ENCODE measurements around the gene LAPTM5. TPM values are rescaled to one million over a fixed set of nuclear protein-coding genes. Genes with fewer than 3 reads are reported as not detected.

LAPTM5 gene
- total RNA-seq, 2 donors from 2014 or later = 14.9 to 39.1 TPM

DNA sequence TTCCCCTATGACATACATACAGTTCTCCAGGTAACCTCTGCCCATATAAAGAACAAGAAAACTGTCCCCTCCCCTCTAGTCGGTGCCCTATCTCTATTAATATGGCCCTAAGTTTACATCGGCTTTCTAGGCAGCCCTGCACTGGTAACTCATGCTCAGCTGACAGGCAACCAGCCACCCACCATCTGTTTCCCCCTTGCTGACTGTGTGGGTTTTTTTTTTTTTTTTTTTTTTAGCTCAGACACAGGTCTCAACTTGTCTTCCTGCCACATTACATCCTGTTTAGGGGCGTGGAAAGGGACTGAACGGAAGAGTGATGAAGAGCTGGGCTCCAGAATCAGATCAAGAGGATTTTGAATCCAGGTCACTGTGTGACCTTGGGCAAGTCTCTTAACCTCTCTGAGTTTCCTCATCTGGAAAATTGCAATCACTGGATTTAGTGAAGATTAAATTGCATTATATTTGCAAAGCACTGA, 14.0 kb downstream of the LAPTM5 start:
- H3K4me3 ChIP-seq = no peak overlapping the region
- H3K27ac ChIP-seq = no peak overlapping the region
- H3K36me3 ChIP-seq = no peaks in the 10 kb centered on the region
- no peaks in the 10 kb centered on the region for H3K9me3 ChIP-seq
- no peak for TF ChIP-seq POLR2A (IDR thresholded peaks at IDR 0.05)
- TF ChIP-seq, protein P1, sequence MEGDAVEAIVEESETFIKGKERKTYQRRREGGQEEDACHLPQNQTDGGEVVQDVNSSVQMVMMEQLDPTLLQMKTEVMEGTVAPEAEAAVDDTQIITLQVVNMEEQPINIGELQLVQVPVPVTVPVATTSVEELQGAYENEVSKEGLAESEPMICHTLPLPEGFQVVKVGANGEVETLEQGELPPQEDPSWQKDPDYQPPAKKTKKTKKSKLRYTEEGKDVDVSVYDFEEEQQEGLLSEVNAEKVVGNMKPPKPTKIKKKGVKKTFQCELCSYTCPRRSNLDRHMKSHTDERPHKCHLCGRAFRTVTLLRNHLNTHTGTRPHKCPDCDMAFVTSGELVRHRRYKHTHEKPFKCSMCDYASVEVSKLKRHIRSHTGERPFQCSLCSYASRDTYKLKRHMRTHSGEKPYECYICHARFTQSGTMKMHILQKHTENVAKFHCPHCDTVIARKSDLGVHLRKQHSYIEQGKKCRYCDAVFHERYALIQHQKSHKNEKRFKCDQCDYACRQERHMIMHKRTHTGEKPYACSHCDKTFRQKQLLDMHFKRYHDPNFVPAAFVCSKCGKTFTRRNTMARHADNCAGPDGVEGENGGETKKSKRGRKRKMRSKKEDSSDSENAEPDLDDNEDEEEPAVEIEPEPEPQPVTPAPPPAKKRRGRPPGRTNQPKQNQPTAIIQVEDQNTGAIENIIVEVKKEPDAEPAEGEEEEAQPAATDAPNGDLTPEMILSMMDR (IDR thresholded peaks at IDR 0.05) = no peak
- TF ChIP-seq POLR2AphosphoS5 (IDR thresholded peaks at IDR 0.05) = no peak
- intact Hi-C loops (cut with DNase I) = no loop called here
- no peaks in the 10 kb centered on the region for H3K27me3 ChIP-seq (replicated peaks; ENCODE audit: insufficient read depth)
- no peaks in the 10 kb centered on the region for H3K4me1 ChIP-seq (replicated peaks)
- 52% methylated on average over 4 of the region's 4 CpGs for WGBS
- DNase-seq (ENCODE audit: low spot score) = no peak

DNA sequence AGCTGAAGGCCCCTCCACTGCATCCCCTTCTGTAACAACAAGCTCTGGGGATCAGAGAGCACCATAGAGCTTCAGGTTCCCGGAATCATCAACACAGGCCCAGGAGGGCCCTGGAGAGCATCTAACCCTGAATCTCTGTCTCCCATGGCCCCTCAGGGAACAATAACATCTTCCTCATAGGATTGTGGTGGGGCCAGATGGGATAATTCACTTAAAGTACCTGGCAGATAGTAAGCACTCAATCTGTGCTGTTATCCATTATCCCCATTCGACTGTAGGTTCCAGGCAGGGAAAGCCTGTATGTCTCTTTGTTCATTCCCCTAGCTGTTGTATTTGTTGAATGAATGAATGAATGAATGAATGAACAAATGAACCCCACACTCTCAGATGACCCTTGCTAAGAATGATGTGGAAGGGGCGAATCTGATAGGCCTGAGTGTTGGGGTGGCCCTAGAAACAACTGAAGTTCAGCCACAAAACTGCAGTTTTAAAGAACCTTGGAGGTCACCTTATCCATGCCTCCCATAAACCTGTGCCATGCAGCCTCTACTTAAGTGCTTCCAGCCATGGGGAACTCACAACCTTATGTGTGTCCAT, 14.5 kb downstream of the LAPTM5 start:
- intact Hi-C loops (cut with DNase I) = no loop called here
- H3K27me3 ChIP-seq (replicated peaks; ENCODE audit: insufficient read depth) = no peaks in the 10 kb centered on the region
- H3K4me3 ChIP-seq = no peak overlapping the region
- no peaks in the 10 kb centered on the region for H3K4me1 ChIP-seq (replicated peaks)
- no peak overlapping the region for H3K27ac ChIP-seq
- DNase-seq (ENCODE audit: low spot score) = no peak
- TF ChIP-seq, protein P1 (IDR thresholded peaks at IDR 0.05) = no peak
- TF ChIP-seq POLR2AphosphoS5 (IDR thresholded peaks at IDR 0.05) = no peak
- no peaks in the 10 kb centered on the region for H3K9me3 ChIP-seq
- 91% methylated on average over 3 of the region's 3 CpGs for WGBS
- no peaks in the 10 kb centered on the region for H3K36me3 ChIP-seq

DNA sequence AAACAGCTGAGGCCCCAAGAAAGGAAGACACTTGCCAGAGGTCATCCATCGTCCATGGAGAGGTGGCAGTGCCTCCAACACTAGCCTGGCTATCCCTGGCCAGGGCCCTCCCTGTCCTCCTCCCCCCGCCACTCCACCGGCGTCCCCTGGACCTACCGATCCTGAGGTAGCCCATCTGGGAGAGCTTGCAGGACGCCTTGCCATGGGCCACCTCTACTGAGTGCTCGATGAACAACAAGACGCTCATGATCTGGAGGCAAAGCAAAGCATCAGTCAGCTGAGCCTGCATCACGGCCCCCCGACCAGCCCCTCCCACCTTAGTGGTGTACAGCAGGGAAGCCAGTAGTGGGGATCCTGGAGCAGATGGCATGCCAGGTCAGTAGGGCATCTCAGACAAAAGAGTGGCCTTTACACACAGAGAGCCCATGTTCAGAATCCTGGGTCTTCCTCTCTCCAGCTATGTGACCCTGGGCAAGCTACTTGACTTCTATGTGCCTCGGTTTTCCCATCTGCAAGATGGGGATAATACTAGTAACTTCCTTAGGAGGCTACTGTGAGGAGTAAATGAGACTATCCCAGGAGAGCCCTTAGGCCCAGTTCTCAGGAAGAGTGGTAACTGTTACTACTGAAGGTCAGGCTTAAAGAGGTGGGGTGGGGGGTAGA, 15.1 kb downstream of the LAPTM5 start:
- Histone ChIP-seq H3K9me3 (no peaks in the 10 kb centered on the region), H3K4me1 (replicated peaks) (no peaks in the 10 kb centered on the region), H3K27me3 (replicated peaks; ENCODE audit: insufficient read depth) (no peaks in the 10 kb centered on the region), H3K27ac (no peak overlapping the region), H3K4me3 (no peak overlapping the region), H3K36me3 (no peaks in the 10 kb centered on the region)
- intact Hi-C loops (cut with DNase I) = no loop called here
- 86% methylated on average over 10 of the region's 11 CpGs for WGBS
- TF ChIP-seq, protein P1 (IDR thresholded peaks at IDR 0.05) = no peak
- no peak for TF ChIP-seq POLR2AphosphoS5 (IDR thresholded peaks at IDR 0.05)
- no peak for TF ChIP-seq POLR2A (IDR thresholded peaks at IDR 0.05)
- DNase-seq (ENCODE audit: low spot score) = no peak

DNA sequence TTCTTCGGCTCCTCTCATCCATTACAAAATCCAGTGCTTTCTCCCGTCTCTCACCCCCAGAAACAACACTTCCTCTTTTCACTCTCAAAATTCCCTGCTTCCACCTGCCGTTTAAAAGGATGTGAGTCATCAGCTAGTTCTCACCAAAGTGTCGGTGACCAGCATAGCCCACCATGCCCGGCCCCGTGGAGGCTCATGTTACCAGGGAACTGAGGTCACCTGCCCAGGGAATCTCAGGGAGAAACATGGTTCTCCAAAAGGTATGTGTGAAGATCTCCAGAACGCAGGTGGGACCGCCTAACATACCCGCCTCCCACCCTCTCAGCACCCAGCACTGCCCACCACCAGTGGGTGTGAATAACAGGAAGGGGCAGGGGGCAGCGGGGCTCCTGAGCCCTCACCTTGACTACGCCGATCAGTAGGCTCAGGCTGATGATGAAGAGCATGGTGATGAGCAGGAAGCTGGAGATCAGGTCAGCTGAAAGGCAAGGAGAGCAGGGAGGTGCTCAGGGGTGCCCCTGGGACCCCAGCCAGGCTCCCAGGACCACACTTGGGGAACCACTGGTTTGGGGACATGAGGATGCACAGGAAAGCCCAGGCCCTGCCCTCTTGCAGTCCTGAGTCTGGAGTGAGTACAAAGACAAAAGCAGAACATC, 16.2 kb downstream of the LAPTM5 start:
- DNase-seq (ENCODE audit: low spot score) = no peak
- intact Hi-C loops (cut with DNase I) = no loop called here
- H3K4me3 ChIP-seq = no peak overlapping the region
- H3K27ac ChIP-seq = no peak overlapping the region
- H3K27me3 ChIP-seq (replicated peaks; ENCODE audit: insufficient read depth) = no peaks in the 10 kb centered on the region
- 69% methylated on average over 12 of the region's 12 CpGs for WGBS
- TF ChIP-seq POLR2AphosphoS5 (IDR thresholded peaks at IDR 0.05) = no peak
- no peak for TF ChIP-seq POLR2A (IDR thresholded peaks at IDR 0.05)
- TF ChIP-seq, protein P1 (IDR thresholded peaks at IDR 0.05) = no peak
- no peaks in the 10 kb centered on the region for H3K9me3 ChIP-seq
- H3K4me1 ChIP-seq (replicated peaks) = no peaks in the 10 kb centered on the region
- no peaks in the 10 kb centered on the region for H3K36me3 ChIP-seq

Data from prostate gland (tissue), 2 donors.